Measurements from ENCODE around the gene ST6GAL1.

GRCh38 chr3:186939536-186939935 lies 9.2 kb downstream of the ST6GAL1 start:
- TF ChIP-seq CTCF (IDR thresholded peaks at IDR 0.05; ENCODE audit: insufficient read depth, low read depth, low read length), result no peak
- TF ChIP-seq EZH2 (IDR thresholded peaks at IDR 0.05; ENCODE audit: insufficient read depth, low read length), result no peak

Data from astrocyte (in vitro differentiated cells and primary cell).